ENCODE results near the gene MISP3. TPM values are rescaled to one million over a fixed set of nuclear protein-coding genes. Genes with fewer than 3 reads are reported as not detected.
A peak's percentile ranks its signal among the peaks of the same experiment; 100 is the strongest.

Gene MISP3
- total RNA-seq, 1 donor from 2014 or later = not detected

DNA sequence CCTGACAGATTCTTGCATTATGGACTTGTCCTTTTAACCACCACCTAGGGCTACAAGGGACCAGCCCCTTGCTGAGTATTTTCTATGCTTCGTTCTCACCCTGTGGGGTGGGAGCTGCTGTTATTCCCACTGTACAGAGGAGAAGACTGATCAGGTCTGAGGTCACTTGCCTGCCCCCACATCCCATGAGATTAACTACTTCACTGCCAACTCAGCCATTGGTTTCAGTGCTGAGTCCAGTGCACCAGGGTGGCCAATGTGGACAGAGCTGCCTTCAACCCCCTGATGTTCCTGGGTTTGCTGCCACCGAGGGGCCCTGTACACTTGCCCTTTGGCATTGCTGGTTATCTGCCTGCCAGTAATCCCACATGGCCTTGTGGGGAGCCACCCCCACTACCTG is 38.1 kb downstream of the MISP3 start:
- Mint-ChIP-seq H3K4me1 (ENCODE audit: unreplicated experiment) (peaks cover 23% of the 10 kb centered on the region), H3K27me3 (ENCODE audit: unreplicated experiment) (peaks cover 8% of the 10 kb centered on the region), H3K9me3 (ENCODE audit: unreplicated experiment) (no peaks in the 10 kb centered on the region), H3K36me3 (ENCODE audit: low read depth, unreplicated experiment) (peaks cover 3% of the 10 kb centered on the region), H3K4me3 (ENCODE audit: unreplicated experiment) (no peak overlapping the region), H3K27ac (ENCODE audit: unreplicated experiment) (no peak overlapping the region)
- no peak for DNase-seq (ENCODE audit: low spot score)
- no peak for TF ChIP-seq CTCF (IDR thresholded peaks at IDR 0.05; ENCODE audit: unreplicated experiment)

- no peak overlapping the region for H3K27ac Mint-ChIP-seq (ENCODE audit: unreplicated experiment)
- H3K4me3 Mint-ChIP-seq (ENCODE audit: unreplicated experiment) = no peak overlapping the region
- peaks cover 3% of the 10 kb centered on the region for H3K36me3 Mint-ChIP-seq (ENCODE audit: low read depth, unreplicated experiment)
Observed at GRCh38 chr19:14111486-14111885, 38.9 kb downstream of the MISP3 start.

GRCh38 chr19:14112051-14112808 is 39.6 kb downstream of the MISP3 start:
- H3K4me1 Mint-ChIP-seq (ENCODE audit: unreplicated experiment) = peaks cover 35% of the 10 kb centered on the region
- H3K27ac Mint-ChIP-seq (ENCODE audit: unreplicated experiment) = no peak overlapping the region
- no peak overlapping the region for H3K4me3 Mint-ChIP-seq (ENCODE audit: unreplicated experiment)
- no peaks in the 10 kb centered on the region for H3K9me3 Mint-ChIP-seq (ENCODE audit: unreplicated experiment)
- H3K36me3 Mint-ChIP-seq (ENCODE audit: low read depth, unreplicated experiment) = peaks cover 3% of the 10 kb centered on the region
- H3K27me3 Mint-ChIP-seq (ENCODE audit: unreplicated experiment) = peaks cover 12% of the 10 kb centered on the region
- no peak for TF ChIP-seq CTCF (IDR thresholded peaks at IDR 0.05; ENCODE audit: unreplicated experiment)
- no peak for DNase-seq (ENCODE audit: low spot score)

More at GRCh38 chr19:14111486-14111885, 38.9 kb downstream of the MISP3 start:
- Mint-ChIP-seq H3K27me3 (ENCODE audit: unreplicated experiment) (peaks cover 9% of the 10 kb centered on the region), H3K4me1 (ENCODE audit: unreplicated experiment) (peaks cover 30% of the 10 kb centered on the region), H3K9me3 (ENCODE audit: unreplicated experiment) (no peaks in the 10 kb centered on the region)
- DNase-seq (ENCODE audit: low spot score) = no peak
- no peak for TF ChIP-seq CTCF (IDR thresholded peaks at IDR 0.05; ENCODE audit: unreplicated experiment)

DNA sequence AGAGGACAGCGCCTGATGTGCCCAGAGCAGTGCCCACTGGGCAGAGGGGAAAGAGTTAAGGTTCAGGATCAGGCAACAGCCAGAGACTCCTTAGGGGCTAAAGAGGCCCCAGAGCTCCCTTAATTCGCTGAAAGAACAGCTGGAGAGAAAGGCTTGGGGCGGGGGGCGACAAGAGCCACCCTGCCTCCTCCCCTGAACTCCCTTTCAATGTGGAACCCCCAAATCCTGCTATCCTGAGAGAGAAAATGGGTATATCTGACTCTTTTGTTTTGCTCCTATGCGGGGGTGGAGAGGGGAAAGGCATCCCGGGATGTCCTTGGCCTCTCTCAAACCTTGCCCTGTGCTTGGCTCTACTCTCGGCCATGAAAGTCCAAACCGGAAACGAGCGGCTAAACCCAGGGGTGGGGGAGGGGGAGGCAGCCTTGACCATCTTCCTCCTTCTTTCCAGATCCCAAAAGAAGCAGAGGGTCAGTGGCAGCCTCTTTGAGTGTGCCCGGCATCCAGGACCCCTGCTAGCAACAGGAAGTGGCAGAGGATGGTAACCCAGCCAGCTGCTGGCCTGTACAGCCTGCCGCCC is 40.3 kb downstream of the MISP3 start:
- Mint-ChIP-seq H3K36me3 (ENCODE audit: low read depth, unreplicated experiment) (peaks cover 3% of the 10 kb centered on the region), H3K4me1 (ENCODE audit: unreplicated experiment) (peaks cover 35% of the 10 kb centered on the region), H3K27ac (ENCODE audit: unreplicated experiment) (peak overlapping the region; percentile 61), H3K4me3 (ENCODE audit: unreplicated experiment) (no peak overlapping the region), H3K27me3 (ENCODE audit: unreplicated experiment) (peaks cover 12% of the 10 kb centered on the region), H3K9me3 (ENCODE audit: unreplicated experiment) (no peaks in the 10 kb centered on the region)
- no peak for TF ChIP-seq CTCF (IDR thresholded peaks at IDR 0.05; ENCODE audit: unreplicated experiment)
- DNase-seq (ENCODE audit: low spot score) = no peak

DNA sequence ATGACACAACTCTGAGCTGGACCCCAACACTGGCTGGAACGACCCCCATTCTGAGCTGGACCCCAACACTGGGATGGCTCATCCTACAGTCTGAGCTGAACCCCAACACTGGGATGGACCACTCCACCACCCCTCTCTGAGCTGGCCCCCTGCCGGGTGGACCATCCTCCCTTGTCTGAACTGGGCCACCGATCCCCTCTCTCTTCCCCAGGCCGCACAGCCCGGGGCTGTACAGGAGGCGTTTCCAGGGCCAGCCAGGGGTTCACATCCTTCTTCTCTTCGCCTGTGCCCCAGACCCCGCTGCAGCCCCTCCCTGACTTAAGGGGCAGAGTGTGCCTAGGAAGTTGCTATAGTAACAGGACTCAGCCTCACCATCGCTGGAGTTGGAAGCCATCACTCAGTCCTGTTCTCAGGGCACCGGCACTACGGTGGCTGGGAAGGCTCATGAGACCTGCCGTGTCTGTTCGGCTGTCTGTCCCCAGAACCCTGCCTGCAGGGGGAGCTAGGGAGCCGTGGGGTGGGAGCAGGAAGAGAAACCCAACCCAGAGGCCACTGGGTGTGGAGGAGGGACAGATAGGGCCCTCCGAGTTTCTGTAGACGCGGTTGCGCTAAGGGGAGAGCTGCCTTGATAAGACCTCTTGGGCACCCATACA is 41.3 kb downstream of the MISP3 start:
- peaks cover 5% of the 10 kb centered on the region for H3K36me3 Mint-ChIP-seq (ENCODE audit: low read depth, unreplicated experiment)
- H3K27me3 Mint-ChIP-seq (ENCODE audit: unreplicated experiment) = peaks cover 12% of the 10 kb centered on the region
- no peak overlapping the region for H3K4me3 Mint-ChIP-seq (ENCODE audit: unreplicated experiment)
- no peaks in the 10 kb centered on the region for H3K9me3 Mint-ChIP-seq (ENCODE audit: unreplicated experiment)
- no peak for DNase-seq (ENCODE audit: low spot score)
- TF ChIP-seq CTCF (IDR thresholded peaks at IDR 0.05; ENCODE audit: unreplicated experiment) = peak; percentile 20
- no peak overlapping the region for H3K27ac Mint-ChIP-seq (ENCODE audit: unreplicated experiment)
- H3K4me1 Mint-ChIP-seq (ENCODE audit: unreplicated experiment) = peaks cover 40% of the 10 kb centered on the region
